ENCODE results near the gene RFX4.

- no peak for TF ChIP-seq POLR2A (IDR thresholded peaks at IDR 0.05)
- TF ChIP-seq CTCF (IDR thresholded peaks at IDR 0.05) = no peak
- TF ChIP-seq POLR2AphosphoS5 (IDR thresholded peaks at IDR 0.05) = no peak
Measured at GRCh38 chr12:106690569-106691305, 107.9 kb downstream of the RFX4 start.
